Activated CD8-positive, alpha-beta T cell treated with anti-CD3 and anti-CD28 coated beads for 36 hours (primary cell): Measurements from ENCODE around the gene IL18R1. TPM values are rescaled to one million over a fixed set of nuclear protein-coding genes. Genes with fewer than 3 reads are reported as not detected.

ENCODE experiments used
- ATAC-seq: fragments of 200-7000 bp; cut with Tn5 transposase; one replicate; pipeline ENCODE4 v1.10.0; 2021; ENCODE audit warnings: mild to moderate bottlenecking, moderate library complexity
- CTCF ChIA-PET: fragments of 350-600 bp; sonication (Branson Sonifier 250); formaldehyde crosslinking; loops from one replicate; lab custom pipeline; 2021; ENCODE audit warnings: antibody characterized with exemption; lab: Charles Lee
- POLR2A ChIA-PET: fragments of 350-600 bp; sonication (Branson Sonifier 250); formaldehyde crosslinking; loops from one replicate; lab custom pipeline; 2021; ENCODE audit warnings: antibody characterized with exemption; lab: Charles Lee
- DNase-seq: peaks from one replicate; pipeline ENCODE4 v3.0.0-alpha.2; 2020
- H3K27ac Mint-ChIP-seq: one replicate; pipeline ENCODE4 v1.8.0; 2021; ENCODE audit warnings: mild to moderate bottlenecking, mixed read lengths
- H3K27me3 Mint-ChIP-seq: one replicate; pipeline ENCODE4 v1.8.0; 2021; ENCODE audit warnings: mixed read lengths
- H3K36me3 Mint-ChIP-seq: one replicate; pipeline ENCODE4 v1.8.0; 2021; ENCODE audit warnings: low read depth, mixed read lengths
- H3K4me1 Mint-ChIP-seq: one replicate; pipeline ENCODE4 v1.8.0; 2021; ENCODE audit warnings: low read depth, mixed read lengths
- H3K4me3 Mint-ChIP-seq: one replicate; pipeline ENCODE4 v1.8.0; 2021; ENCODE audit warnings: mild to moderate bottlenecking, moderate library complexity, mixed read lengths
- H3K9me3 Mint-ChIP-seq: one replicate; pipeline ENCODE4 v1.8.0; 2021; ENCODE audit warnings: mixed read lengths
- CTCF ChIP-seq: fragments of 200-600 bp; IDR thresholded peaks from one replicate; pipeline ENCODE4 v1.8.0; 2022; ENCODE audit warnings: antibody characterized with exemption, mild to moderate bottlenecking
- intact Hi-C: fragments of 100-400 bp; cut with micrococcal nuclease; formaldehyde crosslinking; loops from one replicate; pipeline ENCODE4 v1.10.0; 2022
- total RNA-seq, 2 experiments: library from RNA; stranded (reverse); gene quantifications; one replicate each; pipeline ENCODE4 v1.2.3, GENCODE V29; 2021

Gene IL18R1
- total RNA-seq, 2 experiments from 2014 or later: 15.0 to 15.8 TPM

DNA sequence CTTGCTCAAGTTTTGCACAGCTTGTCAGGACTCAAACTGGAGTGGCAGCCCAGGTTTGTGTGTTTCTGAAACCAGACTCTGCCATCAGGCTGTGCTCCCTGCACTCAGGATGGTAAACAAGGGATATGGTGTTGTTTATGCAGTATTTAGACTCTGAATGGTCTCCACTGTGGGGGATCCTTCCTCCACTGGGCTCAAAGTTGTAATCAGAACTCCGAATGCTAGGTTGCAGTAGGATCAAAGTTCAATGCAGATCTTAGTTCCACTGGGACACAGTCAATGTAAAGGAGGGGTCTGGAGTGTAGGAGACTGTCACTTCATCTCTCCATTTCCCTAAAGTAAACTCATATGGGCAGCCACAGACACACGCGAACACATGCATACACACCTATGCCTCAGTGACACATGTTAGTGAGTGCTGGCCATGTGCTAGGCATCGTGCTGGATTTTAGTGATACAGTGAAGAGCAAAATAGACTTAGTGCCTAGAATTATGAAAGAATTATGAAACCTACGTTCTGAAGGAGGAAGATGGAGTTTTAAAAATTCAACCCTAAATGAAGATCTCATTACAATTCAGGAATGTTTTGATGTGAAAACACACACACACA, 6.1 kb downstream of the IL18R1 start:
- H3K36me3 Mint-ChIP-seq: peaks cover 60% of the 10 kb centered on the region
- peaks cover 34% of the 10 kb centered on the region for H3K9me3 Mint-ChIP-seq
- H3K4me3 Mint-ChIP-seq: no peak overlapping the region
- DNase-seq (no peak), ATAC-seq (no peak)
- ChIA-PET POLR2A (interaction anchor here (0.6 kb wide), 2 partner anchors 103 to 643 kb away, joined by 3 read pairs; no protein-coding TSS in a partner anchor), CTCF (interaction anchor here (0.7 to 1.5 kb wide), 3 partner anchors 59 to 110 kb away, joined by 3 to 11 read pairs (median 3); no protein-coding TSS in a partner anchor)
- intact Hi-C loops: no loop called here
- peak overlapping the region; percentile 80 for H3K27ac Mint-ChIP-seq
- no peaks in the 10 kb centered on the region for H3K27me3 Mint-ChIP-seq
- peaks cover 78% of the 10 kb centered on the region for H3K4me1 Mint-ChIP-seq
- no peak for TF ChIP-seq CTCF

DNA sequence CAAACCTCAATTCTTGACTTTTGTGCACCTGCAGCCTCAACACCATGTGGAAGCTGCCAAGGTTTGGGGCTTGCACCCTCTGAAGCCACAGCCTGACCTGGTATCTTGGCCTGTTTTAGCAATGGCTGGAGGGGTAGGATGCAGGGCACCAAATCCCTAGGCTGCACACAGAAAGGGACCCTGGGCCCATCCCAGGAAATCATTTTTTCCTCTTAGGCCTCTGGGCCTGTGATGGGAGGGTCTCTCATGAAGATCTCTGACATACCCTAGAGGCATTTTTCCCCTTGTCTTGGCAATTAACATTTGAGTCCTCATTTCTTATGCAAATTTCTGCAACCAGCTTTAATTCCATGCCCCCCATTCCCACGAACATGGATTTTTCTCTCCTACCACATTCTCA, 10.2 kb downstream of the IL18R1 start:
- POLR2A ChIA-PET: interaction anchor here (0.6 kb wide), 1 partner anchor 68 kb away, joined by 3 read pairs; no protein-coding TSS in a partner anchor
- intact Hi-C loops: loop anchor here (2.0 to 5.0 kb wide), 2 partner anchors 63 to 71 kb away; no protein-coding TSS in a partner anchor
- peaks cover 81% of the 10 kb centered on the region for H3K36me3 Mint-ChIP-seq
- peaks cover 89% of the 10 kb centered on the region for H3K4me1 Mint-ChIP-seq
- no peak for ATAC-seq
- no peak for TF ChIP-seq CTCF
- H3K27ac Mint-ChIP-seq: peak overlapping the region; percentile 96
- CTCF ChIA-PET: interaction anchor here (1.3 kb wide), 1 partner anchor 77 kb away, joined by 4 read pairs; no protein-coding TSS in a partner anchor
- DNase-seq: no peak
- H3K9me3 Mint-ChIP-seq: peaks cover 52% of the 10 kb centered on the region
- no peaks in the 10 kb centered on the region for H3K27me3 Mint-ChIP-seq
- no peak overlapping the region for H3K4me3 Mint-ChIP-seq

GRCh38 chr2:102366406-102367112, 11.0 kb downstream of the IL18R1 start:
- Mint-ChIP-seq H3K4me3 (peak overlapping the region; percentile 51), H3K9me3 (peaks cover 52% of the 10 kb centered on the region), H3K4me1 (peaks cover 88% of the 10 kb centered on the region), H3K27me3 (no peaks in the 10 kb centered on the region), H3K36me3 (peaks cover 78% of the 10 kb centered on the region), H3K27ac (peak overlapping the region; percentile 96)
- intact Hi-C loops: loop anchor here (1.0 to 5.0 kb wide), 3 partner anchors 52 to 70 kb away; no protein-coding TSS in a partner anchor
- ChIA-PET POLR2A (interaction anchor here (0.6 to 1.4 kb wide), 5 partner anchors 51 to 75 kb away, joined by 3 to 5 read pairs (median 4); no protein-coding TSS in a partner anchor), CTCF (interaction anchor here (1.0 to 2.2 kb wide), 6 partner anchors 10 to 346 kb away, joined by 3 to 8 read pairs (median 4); no protein-coding TSS in a partner anchor)
- TF ChIP-seq CTCF: no peak
- peak; percentile 41 for DNase-seq
- ATAC-seq: peak; percentile 52

DNA sequence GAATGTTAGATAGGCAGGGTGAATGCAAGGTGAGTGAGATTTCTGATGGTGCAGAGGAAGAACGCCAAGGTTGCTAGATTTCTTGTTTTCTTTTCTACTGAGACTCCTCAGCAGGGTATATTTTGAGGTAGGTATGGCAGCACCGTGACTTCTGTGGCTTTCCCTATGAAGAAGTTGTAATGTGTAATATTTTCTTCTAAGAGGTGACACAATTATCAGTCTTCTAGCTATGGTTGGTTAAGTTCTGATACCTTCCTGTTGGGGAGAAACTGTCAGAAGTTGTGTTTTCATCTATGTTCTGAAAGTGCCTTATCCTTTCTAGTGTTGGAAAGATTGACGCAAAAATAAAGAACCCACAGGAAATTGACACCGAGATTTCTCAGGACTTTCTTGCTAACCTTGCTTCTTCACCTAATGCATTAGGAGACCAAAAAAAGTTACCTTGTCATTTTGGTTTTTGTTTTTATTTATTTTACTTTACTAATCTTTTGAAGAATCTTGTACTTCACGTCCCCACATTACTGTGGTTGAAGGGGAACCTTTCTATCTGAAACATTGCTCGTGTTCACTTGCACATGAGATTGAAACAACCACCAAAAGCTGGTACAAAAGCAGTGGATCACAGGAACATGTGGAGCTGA, 11.9 kb downstream of the IL18R1 start:
- no peaks in the 10 kb centered on the region for H3K27me3 Mint-ChIP-seq
- H3K27ac Mint-ChIP-seq: peak overlapping the region; percentile 96
- ATAC-seq (peak; percentile 85), DNase-seq (peak; percentile 73)
- intact Hi-C loops: loop anchor here (1.0 to 5.0 kb wide), 3 partner anchors 51 to 69 kb away; no protein-coding TSS in a partner anchor
- ChIA-PET CTCF (interaction anchor here (1.0 to 2.2 kb wide), 6 partner anchors 11 to 347 kb away, joined by 3 to 8 read pairs (median 4); no protein-coding TSS in a partner anchor), POLR2A (interaction anchor here (1.0 to 1.4 kb wide), 6 partner anchors 50 to 114 kb away, joined by 3 to 5 read pairs (median 4); no protein-coding TSS in a partner anchor)
- peaks cover 83% of the 10 kb centered on the region for H3K4me1 Mint-ChIP-seq
- peak overlapping the region; percentile 51 for H3K4me3 Mint-ChIP-seq
- H3K9me3 Mint-ChIP-seq: peaks cover 52% of the 10 kb centered on the region
- no peak for TF ChIP-seq CTCF
- H3K36me3 Mint-ChIP-seq: peaks cover 75% of the 10 kb centered on the region
